Kidney (tissue), 14 donors: ENCODE measurements around the gene RGS14. TPM values are rescaled to one million over a fixed set of nuclear protein-coding genes. Genes with fewer than 3 reads are reported as not detected.
A peak's percentile ranks its signal among the peaks of the same experiment; 100 is the strongest.
"Not testable (repeated sequence)": the region's sequence is repeated elsewhere in the genome, so short reads cannot be mapped to it uniquely, and the experiment has no call there.

Source experiments
- DNase-seq, 5 donors: peaks; one replicate each; pipeline ENCODE4 v3.0.0-alpha.2; 2013 to 2020
- FAIRE-seq: peaks from 2 replicates; lab custom pipeline; 2012; peaks lifted over from hg19 to GRCh38; lab: Jason Lieb, UNC
- H3K27ac ChIP-seq, 2 donors: one replicate each; pipeline ENCODE4 v1.7.0; 2013; ENCODE audit warnings: low read depth in 2 of 2, low read length in 2 of 2, inconsistent platforms in 1 of 2
- H3K27me3 ChIP-seq: one replicate; pipeline ENCODE4 v1.7.1; 2013; ENCODE audit warnings: low read length, inconsistent platforms; ENCODE audit not compliant: control insufficient read depth, insufficient read depth
- H3K36me3 ChIP-seq, 3 donors: one replicate each; pipeline versions ENCODE4 v1.7.0 to v1.7.1; 2013; ENCODE audit warnings: low read length in 3 of 3, control low read depth in 1 of 3, inconsistent platforms in 1 of 3; ENCODE audit not compliant: insufficient read depth in 3 of 3, control insufficient read depth in 2 of 3
- H3K4me1 ChIP-seq, 3 donors: one replicate each; pipeline versions ENCODE4 v1.7.0 to v1.7.1; 2013; ENCODE audit warnings: low read length in 3 of 3, inconsistent platforms in 1 of 3, low read depth in 1 of 3; ENCODE audit not compliant: control insufficient read depth in 2 of 3, insufficient read depth in 2 of 3
- H3K4me3 ChIP-seq, 3 donors: one replicate each; pipeline versions ENCODE4 v1.7.0 to v1.8.1; 2013; ENCODE audit warnings: low read length in 3 of 3, control low read depth in 1 of 3, inconsistent platforms in 1 of 3
- H3K9ac ChIP-seq, 3 donors: one replicate each; pipeline versions ENCODE4 v1.7.0 to v1.7.1; 2013; ENCODE audit warnings: low read length in 3 of 3, control low read depth in 1 of 3, inconsistent platforms in 1 of 3
- H3K9me3 ChIP-seq, 3 donors: one replicate each; pipeline versions ENCODE4 v1.7.0 to v1.7.1; 2013; ENCODE audit warnings: low read length in 3 of 3, control low read depth in 1 of 3, inconsistent platforms in 1 of 3; ENCODE audit not compliant: control insufficient read depth in 2 of 3, insufficient read depth in 1 of 3
- intact Hi-C: fragments of 100-400 bp; cut with DNase I; formaldehyde crosslinking; loops from one replicate; pipeline ENCODE4 v1.11.1; 2022
- polyA plus RNA-seq: library from polyadenylated mRNA; stranded (reverse); fragments of 350-450 nt; fragmentation: Illumina TruSeq; extraction: RNeasy Lipid Tissue Mini Kit (QIAGEN cat#74804); gene quantifications from one replicate; pipeline ENCODE4 v1.2.3, GENCODE V29; 2014; ENCODE audit warnings: low read depth, low replicate concordance; ENCODE audit not compliant: insufficient read depth
- total RNA-seq: library from RNA; stranded (reverse); fragmentation: NEBNext Ultra II Directional; extraction: Animal tissue kit (Norgen Biotek cat#: 25700); gene quantifications from one replicate; pipeline ENCODE4 v1.2.1, GENCODE V29; 2021
- TF ChIP-seq, protein P1 (sequence below): IDR thresholded peaks from 3 replicates; pipeline ENCODE4 v1.5.1; 2012; ENCODE audit warnings: mild to moderate bottlenecking, moderate library complexity, borderline replicate concordance; ENCODE audit not compliant: insufficient read depth; ENCODE audit errors: extremely low read depth
- donor health status: control.
- donor health status: control.
- donor health status: control.
- donor health status: control.
- donor health status: control.
- donor health status: DM: yes; HTN: yes; CAD: no.
- donor health status: Normal renal cell carcinoma (clear cell type).

The RGS14 gene
- total and polyA plus RNA-seq, 2 donors from 2014 or later, result 28.4 to 56.3 TPM

- DNase-seq (no peak), FAIRE-seq (no peak)
- Histone ChIP-seq H3K9ac (no peak overlapping the region), H3K27ac (no peak overlapping the region), H3K9me3 (no peaks in the 10 kb centered on the region), H3K27me3 (no peaks in the 10 kb centered on the region), H3K4me1 (peaks cover 0 to 20% (median 9%) of the 10 kb centered on the region in 3 donors), H3K4me3 (no peak overlapping the region), H3K36me3 (no peaks in the 10 kb centered on the region)
- intact Hi-C loops, result no loop called here
- TF ChIP-seq, protein P1, sequence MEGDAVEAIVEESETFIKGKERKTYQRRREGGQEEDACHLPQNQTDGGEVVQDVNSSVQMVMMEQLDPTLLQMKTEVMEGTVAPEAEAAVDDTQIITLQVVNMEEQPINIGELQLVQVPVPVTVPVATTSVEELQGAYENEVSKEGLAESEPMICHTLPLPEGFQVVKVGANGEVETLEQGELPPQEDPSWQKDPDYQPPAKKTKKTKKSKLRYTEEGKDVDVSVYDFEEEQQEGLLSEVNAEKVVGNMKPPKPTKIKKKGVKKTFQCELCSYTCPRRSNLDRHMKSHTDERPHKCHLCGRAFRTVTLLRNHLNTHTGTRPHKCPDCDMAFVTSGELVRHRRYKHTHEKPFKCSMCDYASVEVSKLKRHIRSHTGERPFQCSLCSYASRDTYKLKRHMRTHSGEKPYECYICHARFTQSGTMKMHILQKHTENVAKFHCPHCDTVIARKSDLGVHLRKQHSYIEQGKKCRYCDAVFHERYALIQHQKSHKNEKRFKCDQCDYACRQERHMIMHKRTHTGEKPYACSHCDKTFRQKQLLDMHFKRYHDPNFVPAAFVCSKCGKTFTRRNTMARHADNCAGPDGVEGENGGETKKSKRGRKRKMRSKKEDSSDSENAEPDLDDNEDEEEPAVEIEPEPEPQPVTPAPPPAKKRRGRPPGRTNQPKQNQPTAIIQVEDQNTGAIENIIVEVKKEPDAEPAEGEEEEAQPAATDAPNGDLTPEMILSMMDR, result no peak
Observed at GRCh38 chr5:177359860-177360259, 2.1 kb downstream of the RGS14 start.

GRCh38 chr5:177360740-177361139, 3.0 kb downstream of the RGS14 start:
- FAIRE-seq, H3K9me3 ChIP-seq, H3K27me3 ChIP-seq, intact Hi-C loops, DNase-seq, H3K36me3 ChIP-seq, H3K27ac ChIP-seq, H3K9ac ChIP-seq, H3K4me3 ChIP-seq: not testable (repeated sequence)
- peaks cover 0 to 22% (median 9%) of the 10 kb centered on the region in 3 donors for H3K4me1 ChIP-seq

DNA sequence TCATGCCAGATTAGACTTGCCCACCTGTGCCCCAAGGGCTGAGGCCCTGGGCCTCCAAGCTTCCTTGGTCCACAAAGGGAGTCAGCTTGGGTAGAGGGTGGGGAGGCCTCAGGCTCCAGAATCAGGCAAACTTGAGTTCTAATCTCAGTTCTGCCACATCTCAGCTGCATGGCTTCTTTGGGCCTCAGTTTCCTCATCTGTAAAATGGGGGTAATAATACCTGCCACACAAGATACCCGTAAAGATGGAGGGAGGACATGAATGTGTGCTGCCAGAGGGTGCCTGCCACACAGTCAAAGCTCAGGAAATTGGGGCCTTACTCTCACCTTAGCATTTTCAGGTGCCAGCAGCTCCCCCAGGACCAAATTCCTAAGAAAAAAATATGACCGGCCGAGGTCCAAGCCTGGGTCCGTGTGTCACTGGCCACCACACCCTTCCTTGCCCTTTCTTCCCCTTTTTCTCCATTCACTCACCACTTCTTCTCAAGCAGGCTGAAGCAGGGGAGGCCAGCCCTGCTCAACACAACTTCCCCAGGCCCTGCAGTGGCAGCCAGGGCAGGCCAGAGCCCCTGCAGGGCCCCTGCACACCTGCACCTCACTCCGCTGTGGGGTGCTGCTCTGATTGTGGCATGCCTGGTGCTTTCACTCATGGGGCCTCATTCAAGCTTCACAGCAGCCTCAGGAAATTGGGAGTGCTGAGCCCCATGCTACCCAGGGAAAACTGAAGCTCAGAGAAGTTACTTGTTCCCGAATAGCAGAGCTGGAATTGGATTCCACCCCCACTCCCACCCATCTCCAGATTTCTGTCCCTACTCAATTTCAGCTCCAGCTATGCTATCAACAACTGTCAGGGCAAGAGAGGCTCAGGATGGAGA, 3.9 kb downstream of the RGS14 start:
- Histone ChIP-seq H3K4me1 (peaks cover 3 to 27% (median 17%) of the 10 kb centered on the region in 3 donors), H3K27me3 (no peaks in the 10 kb centered on the region), H3K36me3 (no peaks in the 10 kb centered on the region), H3K9me3 (no peaks in the 10 kb centered on the region), H3K4me3 (no peak overlapping the region), H3K9ac (peak overlapping the region in 1 of 3 donors; percentile 34), H3K27ac (peak overlapping the region; percentile 67 to 81)
- intact Hi-C loops, result no loop called here
- DNase-seq (peak in 1 of 5 donors; percentile 43), FAIRE-seq (no peak)
- TF ChIP-seq, protein P1, result no peak

- H3K4me1 ChIP-seq, result peaks cover 3 to 26% (median 18%) of the 10 kb centered on the region in 3 donors
Observed at GRCh38 chr5:177362292-177362609, 4.5 kb downstream of the RGS14 start.

More at GRCh38 chr5:177362292-177362609, 4.5 kb downstream of the RGS14 start:
- H3K9ac ChIP-seq, result peak overlapping the region in 1 of 3 donors; percentile 34
- no peaks in the 10 kb centered on the region for H3K9me3 ChIP-seq
- DNase-seq, result peak in 1 of 5 donors; percentile 26
- TF ChIP-seq, protein P1, result no peak
- no peak for FAIRE-seq
- H3K36me3 ChIP-seq, result no peaks in the 10 kb centered on the region
- peak overlapping the region in 1 of 3 donors; percentile 59 for H3K4me3 ChIP-seq
- H3K27me3 ChIP-seq, result no peaks in the 10 kb centered on the region
- H3K27ac ChIP-seq, result peak overlapping the region; percentile 67 to 81
- intact Hi-C loops, result no loop called here
